GM23338 (cell line): ENCODE measurements around the gene F2RL2. TPM values are rescaled to one million over a fixed set of nuclear protein-coding genes. Genes with fewer than 3 reads are reported as not detected.

ENCODE experiments used
- ATAC-seq: fragments of 200-7000 bp; cut with Tn5 transposase; 3 replicates; pipeline ENCODE4 v1.9.1; 2020
- DNase-seq: peaks from one replicate; pipeline ENCODE4 v3.0.0-alpha.2; 2015; ENCODE audit warnings: low spot score
- H2AFZ ChIP-seq: fragments of 200-600 bp; sonication (generic); 2 replicates; pipeline ENCODE4 v1.8.0; 2016; ENCODE audit warnings: antibody characterized with exemption, mild to moderate bottlenecking, moderate library complexity
- H3F3A ChIP-seq: fragments of 200-600 bp; sonication (generic); replicated peaks from 2 replicates; pipeline ENCODE4 v1.8.0; 2017; ENCODE audit warnings: antibody characterized with exemption, mixed run types, low read depth
- H3K27ac ChIP-seq: fragments of 200-600 bp; sonication (generic); 2 replicates; pipeline ENCODE4 v1.6.1; 2016; ENCODE audit warnings: low read depth
- H3K27me3 ChIP-seq: fragments of 200-600 bp; sonication (generic); 2 replicates; pipeline ENCODE4 v1.8.0; 2016; ENCODE audit warnings: mild to moderate bottlenecking, mixed run types, moderate library complexity; ENCODE audit not compliant: insufficient read depth
- H3K36me3 ChIP-seq: fragments of 200-600 bp; sonication (generic); 2 replicates; pipeline ENCODE4 v1.8.0; 2016; ENCODE audit warnings: mild to moderate bottlenecking; ENCODE audit not compliant: insufficient read depth
- H3K4me1 ChIP-seq: fragments of 200-600 bp; sonication (generic); 2 replicates; pipeline ENCODE4 v1.8.0; 2016; ENCODE audit warnings: mild to moderate bottlenecking, moderate library complexity; ENCODE audit not compliant: insufficient read depth
- H3K4me2 ChIP-seq: fragments of 200-600 bp; sonication (generic); 2 replicates; pipeline ENCODE4 v1.7.1; 2017; ENCODE audit warnings: mixed run types
- H3K4me3 ChIP-seq: fragments of 200-600 bp; sonication (generic); 2 replicates; pipeline ENCODE4 v1.6.1; 2016; ENCODE audit warnings: mixed run types
- H3K79me2 ChIP-seq: fragments of 200-600 bp; sonication (generic); replicated peaks from 2 replicates; pipeline ENCODE4 v1.8.0; 2017; ENCODE audit warnings: mild to moderate bottlenecking; ENCODE audit not compliant: insufficient read depth
- H3K9me2 ChIP-seq: fragments of 200-600 bp; sonication (generic); 2 replicates; pipeline ENCODE4 v1.8.0; 2017; ENCODE audit not compliant: insufficient read depth
- H4K20me1 ChIP-seq: fragments of 200-600 bp; sonication (generic); replicated peaks from 2 replicates; pipeline ENCODE4 v1.8.0; 2017; ENCODE audit warnings: mild to moderate bottlenecking; ENCODE audit not compliant: insufficient read depth
- H3K27ac Mint-ChIP-seq: 2 replicates; pipeline ENCODE4 v1.8.0; 2020; ENCODE audit warnings: inconsistent platforms, mild to moderate bottlenecking, moderate library complexity, mixed read lengths
- H3K27me3 Mint-ChIP-seq: 3 replicates; pipeline ENCODE4 v1.8.0; 2022; ENCODE audit warnings: low read depth, mild to moderate bottlenecking, moderate library complexity, mixed read lengths, inconsistent platforms; ENCODE audit not compliant: insufficient read depth, poor library complexity
- H3K36me3 Mint-ChIP-seq: 3 replicates; pipeline ENCODE4 v1.8.0; 2021; ENCODE audit warnings: low read depth, mild to moderate bottlenecking, inconsistent platforms, moderate library complexity, mixed read lengths
- H3K4me1 Mint-ChIP-seq: 3 replicates; pipeline ENCODE4 v1.8.0; 2020; ENCODE audit warnings: mild to moderate bottlenecking, inconsistent platforms, mixed read lengths
- H3K4me3 Mint-ChIP-seq: 3 replicates; pipeline ENCODE4 v1.8.0; 2021; ENCODE audit warnings: moderate library complexity, mild to moderate bottlenecking, inconsistent platforms, mixed read lengths
- H3K9me3 Mint-ChIP-seq: 3 replicates; pipeline ENCODE4 v1.8.0; 2020; ENCODE audit warnings: moderate library complexity, mild to moderate bottlenecking, inconsistent platforms, mixed read lengths
- CREB1 ChIP-seq: fragments of 250-450 bp; sonication (Bioruptor Pico); IDR thresholded peaks from 2 replicates; pipeline ENCODE4 v1.5.0; 2020; ENCODE audit warnings: low read depth, mild to moderate bottlenecking, moderate library complexity
- CTCF ChIP-seq, 2 experiments: fragments of 200-600 bp in 1 of 2; sonication (generic) in 1 of 2; conservative IDR thresholded peaks; 2 replicates each; pipeline versions ENCODE4 v1.5.1 to v1.6.1; 2016 to 2017; ENCODE audit warnings: antibody characterized with exemption in 2 of 2, low read depth in 2 of 2, mild to moderate bottlenecking in 2 of 2, moderate library complexity in 1 of 2
- ETS1 ChIP-seq: IDR thresholded peaks from 2 replicates; pipeline ENCODE4 v1.6.1; 2016; ENCODE audit warnings: antibody characterized with exemption
- EZH2 ChIP-seq: fragments of 200-600 bp; sonication (generic); IDR thresholded peaks from one replicate; pipeline ENCODE4 v1.8.0; 2017; ENCODE audit warnings: antibody characterized with exemption, mild to moderate bottlenecking, low read depth; ENCODE audit not compliant: unreplicated experiment
- JUNB ChIP-seq: IDR thresholded peaks from one replicate; pipeline ENCODE4 v1.6.1; 2016; ENCODE audit warnings: antibody characterized with exemption; ENCODE audit not compliant: unreplicated experiment
- NANOG ChIP-seq: IDR thresholded peaks from 2 replicates; pipeline ENCODE4 v1.6.1; 2016; ENCODE audit warnings: antibody characterized with exemption, borderline replicate concordance
- POLR2AphosphoS5 ChIP-seq: IDR thresholded peaks from 2 replicates; pipeline ENCODE4 v1.6.1; 2016; ENCODE audit warnings: antibody characterized with exemption, low read depth
- REST ChIP-seq: IDR thresholded peaks from one replicate; pipeline ENCODE4 v1.6.1; 2018; ENCODE audit warnings: antibody characterized with exemption; ENCODE audit not compliant: unreplicated experiment
- ZNF114 ChIP-seq: fragments of 250-450 bp; sonication (Bioruptor Pico); IDR thresholded peaks from 2 replicates; pipeline ENCODE4 v1.5.0; 2020; ENCODE audit warnings: mild to moderate bottlenecking, moderate library complexity
- ZNF331 ChIP-seq: fragments of 250-450 bp; sonication (Bioruptor Pico); IDR thresholded peaks from 2 replicates; pipeline ENCODE4 v1.5.0; 2020; ENCODE audit warnings: low read depth, mild to moderate bottlenecking, moderate library complexity
- ZNF462 ChIP-seq: fragments of 250-450 bp; sonication (Bioruptor Pico); IDR thresholded peaks from 2 replicates; pipeline ENCODE4 v1.5.0; 2020; ENCODE audit warnings: mild to moderate bottlenecking, moderate library complexity
- polyA plus RNA-seq: library from polyadenylated mRNA; unstranded; fragments of >200 nt; fragmentation: Nextera tagmentation; extraction: Ambion mirVana; gene quantifications from 2 replicates; pipeline ENCODE4 v1.2.1, GENCODE V29; 2016
- total RNA-seq: library from RNA; depleted of rRNA; stranded (reverse); fragments of >200 nt; shearing (Covaris generic); gene quantifications from 2 replicates; pipeline ENCODE4 v1.2.3, GENCODE V29; 2014

Gene F2RL2
- total and polyA plus RNA-seq, 2 experiments from 2014 or later: 0.42 to 0.70 TPM

- Histone ChIP-seq H3K79me2 (no peaks in the 10 kb centered on the region), H2AFZ (no peak overlapping the region)
These were observed 14.3 kb upstream of the F2RL2 start for GRCh38 chr5:76637490-76637889.

More at GRCh38 chr5:76637490-76637889, 14.3 kb upstream of the F2RL2 start:
- no peak overlapping the region for H3K4me2 ChIP-seq
- Mint-ChIP-seq H3K9me3 (no peaks in the 10 kb centered on the region), H3K27ac (no peak overlapping the region), H3K4me3 (no peak overlapping the region), H3K4me1 (peaks cover 7% of the 10 kb centered on the region; the same call in 2 of the 3 replicates), H3K27me3 (no peaks in the 10 kb centered on the region), H3K36me3 (no peaks in the 10 kb centered on the region)
- peaks cover 8% of the 10 kb centered on the region; the same call in 1 of the 2 replicates for H3K4me1 ChIP-seq
- H3K9me2 ChIP-seq: no peaks in the 10 kb centered on the region
- DNase-seq (no peak), ATAC-seq (no peak)
- no peak for TF ChIP-seq JUNB
- no peak for TF ChIP-seq ZNF331
- no peak for TF ChIP-seq REST
- TF ChIP-seq ZNF462 (CRISPR knock-in tag): no peak
- no peak for TF ChIP-seq POLR2AphosphoS5
- TF ChIP-seq ZNF114: no peak
- no peak for TF ChIP-seq EZH2
- TF ChIP-seq CREB1 (CRISPR knock-in tag): no peak
- TF ChIP-seq CTCF (conservative IDR thresholded peaks at IDR 0.05; ENCODE audit: low read depth in 2 of 2): no peak
- TF ChIP-seq NANOG: no peak
- TF ChIP-seq ETS1: no peak
- no peak overlapping the region for H3K4me3 ChIP-seq
- no peaks in the 10 kb centered on the region for H3K27me3 ChIP-seq
- no peaks in the 10 kb centered on the region for H3K36me3 ChIP-seq
- no peaks in the 10 kb centered on the region for H3F3A ChIP-seq
- no peaks in the 10 kb centered on the region for H4K20me1 ChIP-seq
- no peak overlapping the region for H3K27ac ChIP-seq
